K562 (cell line): ENCODE measurements around the gene RAMACL. TPM values are rescaled to one million over a fixed set of nuclear protein-coding genes. Genes with fewer than 3 reads are reported as not detected.

Source experiments
- ATAC-seq: fragments of 200-7000 bp; cut with Tn5 transposase; 3 replicates; pipeline ENCODE4 v1.9.1; 2020; ENCODE audit warnings: moderate library complexity
- BruUV-seq: library from RNA; stranded (reverse); fragments of 400-500 nt; replicated peaks from 2 replicates; lab custom pipeline; 2021; lab: Mats Ljungman, UMichigan
- CTCF ChIA-PET: fragments of 300-600 bp; formaldehyde crosslinking; extraction: SDS; loops from one replicate; lab custom pipeline; 2021; ENCODE audit warnings: low intra/inter-chr PET ratio; lab: Yijun Ruan, JAX
- POLR2A ChIA-PET: fragments of 300-600, 350-650 bp; sonication (Branson Sonifier 250); formaldehyde crosslinking; extraction: SDS; loops from one replicate; lab custom pipeline; 2021; ENCODE audit warnings: antibody characterized with exemption, inconsistent platforms; lab: Yijun Ruan, JAX
- DNase-seq, 4 experiments: peaks; one replicate each; pipeline versions ENCODE4 v3.0.0 to v3.0.0-alpha.2; 2011 to 2018; ENCODE audit warnings: low spot score in 3 of 4, mixed read lengths in 3 of 4; ENCODE audit errors: extremely low read depth in 1 of 4
- FAIRE-seq: peaks from 2 replicates; lab custom pipeline; 2011; peaks lifted over from hg19 to GRCh38; lab: Jason Lieb, UNC
- H2AFZ ChIP-seq: 2 replicates; pipeline ENCODE4 v1.6.0; 2011; ENCODE audit warnings: low read depth, low read length, control low read depth, inconsistent platforms
- H3K27ac ChIP-seq: fragments of 200-600 bp; 3 replicates; pipeline ENCODE4 v1.8.0; 2011; ENCODE audit warnings: low read depth, mild to moderate bottlenecking, control low read depth, inconsistent platforms, low read length, moderate library complexity, mixed read lengths; ENCODE audit errors: extremely low read depth
- H3K27me3 ChIP-seq, 2 experiments: fragments of 300-600 bp in 1 of 2; 2 replicates in 1 of 2; 3 replicates in 1 of 2; pipeline versions ENCODE4 v1.6.0 to v1.8.0; 2011; ENCODE audit warnings: inconsistent platforms in 2 of 2, low read length in 2 of 2, mild to moderate bottlenecking in 1 of 2, mixed read lengths in 1 of 2, moderate library complexity in 1 of 2; ENCODE audit not compliant: control insufficient read depth in 2 of 2, insufficient read depth in 2 of 2
- H3K36me3 ChIP-seq: fragments of 300-600 bp; 3 replicates; pipeline ENCODE4 v1.8.0; 2011; ENCODE audit warnings: mild to moderate bottlenecking, low read length, inconsistent platforms; ENCODE audit not compliant: control insufficient read depth, insufficient read depth
- H3K4me1 ChIP-seq, 2 experiments: fragments of 200-600 bp in 1 of 2; replicated peaks in 1 of 2; 2 replicates in 1 of 2; 3 replicates in 1 of 2; pipeline versions ENCODE4 v1.5.1 to v1.8.0; 2011; ENCODE audit warnings: inconsistent platforms in 2 of 2, low read length in 2 of 2, mild to moderate bottlenecking in 1 of 2, mixed read lengths in 1 of 2, moderate library complexity in 1 of 2; ENCODE audit not compliant: control insufficient read depth in 2 of 2, insufficient read depth in 2 of 2
- H3K4me2 ChIP-seq: 2 replicates; pipeline ENCODE4 v1.6.1; 2011; ENCODE audit warnings: low read length, control low read depth, inconsistent platforms, mixed read lengths; ENCODE audit not compliant: insufficient read depth
- H3K4me3 ChIP-seq: fragments of 200-600 bp; sonication (generic), shearing (Covaris generic); 2 replicates; pipeline ENCODE4 v1.5.1; 2016; ENCODE audit warnings: control low read depth, inconsistent platforms
- H3K79me2 ChIP-seq: fragments of 200-600 bp; 3 replicates; pipeline ENCODE4 v1.8.0; 2011; ENCODE audit warnings: low read length, inconsistent platforms; ENCODE audit not compliant: control insufficient read depth, insufficient read depth
- H3K9ac ChIP-seq, 2 experiments: 2 replicates each; pipeline versions ENCODE4 v1.6.0 to v1.6.1; 2011; ENCODE audit warnings: low read depth in 2 of 2, low read length in 2 of 2, control low read depth in 1 of 2, inconsistent platforms in 1 of 2, mild to moderate bottlenecking in 1 of 2, mixed read lengths in 1 of 2; ENCODE audit not compliant: insufficient read depth in 1 of 2
- H3K9me1 ChIP-seq: one replicate; pipeline ENCODE4 v1.6.0; 2011; ENCODE audit warnings: inconsistent platforms, mild to moderate bottlenecking, low read length, moderate library complexity; ENCODE audit not compliant: control insufficient read depth, insufficient read depth
- H3K9me3 ChIP-seq: replicated peaks from 2 replicates; pipeline ENCODE4 v1.5.1; 2011; ENCODE audit warnings: low read depth, low read length, inconsistent platforms; ENCODE audit not compliant: control insufficient read depth, insufficient read depth
- H4K20me1 ChIP-seq: replicated peaks from 2 replicates; pipeline ENCODE4 v1.6.1; 2011; ENCODE audit warnings: low read length, inconsistent platforms, mixed read lengths; ENCODE audit not compliant: control insufficient read depth, insufficient read depth
- ARID2 ChIP-seq: fragments of 450-650 bp; IDR thresholded peaks from 2 replicates; pipeline ENCODE4 v1.6.1; 2017; ENCODE audit warnings: antibody characterized with exemption, mild to moderate bottlenecking
- CHD4 ChIP-seq: fragments of 200-600 bp; sonication (generic); IDR thresholded peaks from 3 replicates; pipeline ENCODE4 v1.6.1; 2012; ENCODE audit warnings: low read depth, mild to moderate bottlenecking, mixed read lengths, low read length, inconsistent platforms; ENCODE audit not compliant: insufficient read depth, insufficient replicate concordance, poor library complexity, severe bottlenecking
- FUS ChIP-seq: fragments of 200-400 bp; formaldehyde crosslinking; optimal IDR thresholded peaks from 2 replicates; pipeline ENCODE3; 2017; ENCODE audit warnings: low read depth, low read length
- ZNF175 ChIP-seq: fragments of 200-800 bp; sonication (Bioruptor generic); IDR thresholded peaks from 2 replicates; pipeline ENCODE4 v1.6.1; 2016; ENCODE audit warnings: low read depth, mild to moderate bottlenecking, missing genetic modification characterization, missing compliant biosample characterization
- ZNF384 ChIP-seq: IDR thresholded peaks from 2 replicates; pipeline ENCODE4 v1.6.1; 2012; ENCODE audit warnings: low read depth, low read length, improper control_type of control experiment
- WGBS: fragments of 100-300 bp; shearing (Covaris generic); methylation state at CpG from one replicate; pipeline ENCODE4 v1.1.6; 2016; ENCODE audit warnings: low coverage, mixed read lengths; ENCODE audit not compliant: insufficient coverage; ENCODE audit errors: missing lambda C conversion rate; 5-methylcytosine and 5-hydroxymethylcytosine counted together
- in situ Hi-C: fragments of 300-500 bp; cut with MboI; formaldehyde crosslinking; loops from 4 replicates; pipeline ENCODE4 v1.15.0; 2018; ENCODE audit warnings: inconsistent platforms, mixed read lengths
- intact Hi-C: fragments of 100-400 bp; cut with micrococcal nuclease; formaldehyde crosslinking; loops from 2 replicates; pipeline ENCODE4 v1.14.2; 2022
- polyA plus RNA-seq, 8 experiments: library from polyadenylated mRNA; depleted of rRNA in 4 of 8; stranded (reverse) in 5 of 8; unstranded in 3 of 8; fragments of >200 nt; fragmentation: Nextera tagmentation in 2 of 8; fragmentation: Illumina TruSeq in 1 of 8; extraction: Ambion mirVana in 2 of 8; extraction: Trizol in 1 of 8; gene quantifications; 2 replicates each; pipeline versions ENCODE4 v1.2.1 to v1.2.3, GENCODE V29; 2011 to 2014; ENCODE audit warnings: inconsistent platforms in 1 of 8, missing spikeins in 1 of 8
- total RNA-seq, 7 experiments: library from RNA; depleted of rRNA in 6 of 7; stranded (reverse); fragments of >200 nt in 6 of 7; fragmentation: Illumina TruSeq in 2 of 7; extraction: Trizol in 2 of 7; gene quantifications; 2 replicates each; pipeline versions ENCODE4 v1.2.1 to v1.2.3, GENCODE V29; 2011 to 2021; ENCODE audit warnings: low replicate concordance in 1 of 7

The RAMACL gene
- total and polyA plus RNA-seq, 9 of the 15 experiments (the other 6 are each of a cell fraction or from before 2014, with no cell fraction given), result 0.11 to 1.7 (median 0.41) TPM; not detected in 1

- 1% methylated on average over 12 of the region's 13 CpGs for WGBS
- Histone ChIP-seq H3K9ac (no peak overlapping the region), H3K9me3 (no peaks in the 10 kb centered on the region), H3K9me1 (no peaks in the 10 kb centered on the region), H3K4me3 (no peak overlapping the region), H3K27ac (no peak overlapping the region), H3K27me3 (peaks cover 35 to 62% of the 10 kb centered on the region in 2 experiments), H3K36me3 (no peaks in the 10 kb centered on the region), H3K4me2 (no peak overlapping the region), H3K79me2 (no peaks in the 10 kb centered on the region), H2AFZ (no peak overlapping the region), H4K20me1 (no peaks in the 10 kb centered on the region), H3K4me1 (peaks cover 0 to 3% of the 10 kb centered on the region in 2 experiments; a peak in 1 of 5 replicates)
- FAIRE-seq, result no peak
- no TSS peak for BruUV-seq
- in situ Hi-C loops (no loop called here), intact Hi-C loops (no loop called here)
- POLR2A ChIA-PET, result interaction anchor here (0.8 to 1.4 kb wide), 2 partner anchors 14 to 75 kb away, joined by 3 to 4 read pairs; no protein-coding TSS in a partner anchor
- no peak for DNase-seq
- no peak for TF ChIP-seq ZNF175
- TF ChIP-seq ZNF384, result no peak
- TF ChIP-seq FUS, result no peak
- TF ChIP-seq ARID2, result no peak
- TF ChIP-seq CHD4, result no peak
- CTCF ChIA-PET, result no interaction called here
- no peak for ATAC-seq
These were observed 32.8 kb downstream of the RAMACL start for GRCh38 chr6:166553563-166554271.
